GM12878 (cell line): ENCODE data around the gene MATN3. TPM values are rescaled to one million over a fixed set of nuclear protein-coding genes. Genes with fewer than 3 reads are reported as not detected.

Source experiments
- ATAC-seq: fragments of 200-7000 bp; cut with Tn5 transposase; 3 replicates; pipeline ENCODE4 v1.9.1; 2020; ENCODE audit warnings: mild to moderate bottlenecking, moderate library complexity
- BruUV-seq: library from RNA; stranded (reverse); fragments of 400-500 nt; replicated peaks from 2 replicates; lab custom pipeline; 2021; lab: Mats Ljungman, UMichigan
- CTCF ChIA-PET: fragments of 300-600 bp; sonication (Branson Sonifier 250); formaldehyde crosslinking; extraction: SDS; loops from one replicate; lab custom pipeline; 2021; ENCODE audit warnings: inconsistent platforms; lab: Yijun Ruan, JAX
- POLR2A ChIA-PET: fragments of 350-600 bp; formaldehyde crosslinking; extraction: SDS; loops from one replicate; lab custom pipeline; 2021; ENCODE audit warnings: inconsistent platforms; lab: Charles Lee
- RAD21 ChIA-PET: fragments of 300-600 bp; sonication (Branson Sonifier 250); formaldehyde crosslinking; loops from one replicate; lab custom pipeline; 2023; ENCODE audit warnings: antibody characterized with exemption; ENCODE audit not compliant: unreplicated experiment; lab: Charles Lee
- SMC1A ChIA-PET: fragments of 300-600 bp; sonication (Branson Sonifier 250); formaldehyde crosslinking; loops from one replicate; lab custom pipeline; 2023; ENCODE audit not compliant: unreplicated experiment, uncharacterized antibody; lab: Charles Lee
- DNase-seq: peaks from one replicate; pipeline ENCODE4 v3.0.0-alpha.2; 2011; ENCODE audit warnings: low read depth, low spot score
- FAIRE-seq: peaks from 3 replicates; lab custom pipeline; 2011; peaks lifted over from hg19 to GRCh38; lab: Jason Lieb, UNC
- H2AFZ ChIP-seq: 2 replicates; pipeline ENCODE4 v1.6.0; 2011; ENCODE audit warnings: low read depth, low read length, control low read depth; ENCODE audit not compliant: control insufficient read depth
- H3K27ac ChIP-seq: 2 replicates; pipeline ENCODE4 v1.5.1; 2011; ENCODE audit warnings: control low read depth; ENCODE audit not compliant: control insufficient read depth, insufficient read depth
- H3K27me3 ChIP-seq, 2 experiments: replicated peaks in 1 of 2; 2 replicates each; pipeline versions ENCODE4 v1.6.0 to v1.6.1; 2011; ENCODE audit warnings: low read length in 1 of 2; ENCODE audit not compliant: control insufficient read depth in 2 of 2, insufficient read depth in 2 of 2
- H3K36me3 ChIP-seq, 2 experiments: 2 replicates each; pipeline ENCODE4 v1.5.1; 2011; ENCODE audit warnings: low read length in 1 of 2; ENCODE audit not compliant: control insufficient read depth in 2 of 2, insufficient read depth in 2 of 2
- H3K4me1 ChIP-seq: 2 replicates; pipeline ENCODE4 v1.6.1; 2011; ENCODE audit warnings: mild to moderate bottlenecking, low read length, moderate library complexity, mixed read lengths; ENCODE audit not compliant: control insufficient read depth, insufficient read depth
- H3K4me2 ChIP-seq: 2 replicates; pipeline ENCODE4 v1.6.0; 2011; ENCODE audit warnings: control low read depth; ENCODE audit not compliant: control insufficient read depth, insufficient read depth
- H3K4me3 ChIP-seq: fragments of 200-600 bp; sonication (generic); 2 replicates; pipeline ENCODE4 v1.5.1; 2016
- H3K79me2 ChIP-seq: 2 replicates; pipeline ENCODE4 v1.6.0; 2011; ENCODE audit warnings: low read length; ENCODE audit not compliant: control insufficient read depth, insufficient read depth
- H3K9ac ChIP-seq: 2 replicates; pipeline ENCODE4 v1.8.0; 2011; ENCODE audit warnings: low read length, control low read depth, mixed read lengths; ENCODE audit not compliant: control insufficient read depth, insufficient read depth
- H3K9me3 ChIP-seq: replicated peaks from 3 replicates; pipeline ENCODE4 v1.5.1; 2011; ENCODE audit warnings: mild to moderate bottlenecking, low read length; ENCODE audit not compliant: control insufficient read depth, insufficient read depth
- H4K20me1 ChIP-seq: 2 replicates; pipeline ENCODE4 v1.6.0; 2011; ENCODE audit not compliant: control insufficient read depth, insufficient read depth
- EGR1 ChIP-seq, 2 experiments: IDR thresholded peaks; 1 replicate in 1 of 2; 2 replicates in 1 of 2; pipeline ENCODE4 v1.6.1; 2011 to 2012; ENCODE audit warnings: low read depth in 2 of 2, low read length in 2 of 2, borderline replicate concordance in 1 of 2, mild to moderate bottlenecking in 1 of 2, moderate library complexity in 1 of 2
- FOXM1 ChIP-seq: IDR thresholded peaks from 2 replicates; pipeline ENCODE4 v1.6.1; 2012; ENCODE audit warnings: low read depth, mild to moderate bottlenecking, inconsistent platforms, low read length, moderate library complexity
- GATAD2B ChIP-seq: fragments of 450-650 bp; conservative IDR thresholded peaks from 2 replicates; pipeline ENCODE4 v1.6.1; 2017; ENCODE audit warnings: low read depth, mild to moderate bottlenecking, moderate library complexity
- MTA2 ChIP-seq: fragments of 450-650 bp; IDR thresholded peaks from 2 replicates; pipeline ENCODE4 v1.6.1; 2016; ENCODE audit warnings: low read depth, mild to moderate bottlenecking, moderate library complexity
- NFYB ChIP-seq: IDR thresholded peaks from 2 replicates; pipeline ENCODE4 v1.6.1; 2011; ENCODE audit warnings: low read depth, mild to moderate bottlenecking, low read length, improper control_type of control experiment, moderate library complexity; ENCODE audit not compliant: insufficient read depth
- NR2C2 ChIP-seq: IDR thresholded peaks from 2 replicates; pipeline ENCODE4 v1.6.1; 2011; ENCODE audit warnings: borderline replicate concordance, low read depth; ENCODE audit not compliant: control insufficient read depth, insufficient read length
- RB1 ChIP-seq: fragments of 450-650 bp; formaldehyde crosslinking; IDR thresholded peaks from 2 replicates; pipeline ENCODE4 v1.6.1; 2017; ENCODE audit warnings: mild to moderate bottlenecking, borderline replicate concordance
- WGBS: methylation state at CpG from one replicate; pipeline ENCODE4 v1.1.6; 2016; ENCODE audit warnings: low lambda C conversion rate; ENCODE audit not compliant: insufficient replicate concordance, insufficient coverage; ENCODE audit errors: missing lambda C conversion rate; 5-methylcytosine and 5-hydroxymethylcytosine counted together
- in situ Hi-C: fragments of 300-500 bp; cut with MboI; formaldehyde crosslinking; loops from 9 replicates; pipeline ENCODE4 v1.14.3; 2018; ENCODE audit warnings: mixed read lengths
- intact Hi-C: fragments of 100-400 bp; cut with micrococcal nuclease; formaldehyde crosslinking; loops from one replicate; pipeline ENCODE4 v1.14.2; 2022; ENCODE audit not compliant: unreplicated experiment
- polyA plus RNA-seq, 11 experiments: library from polyadenylated mRNA; depleted of rRNA in 4 of 11; unstranded in 6 of 11; stranded (reverse) in 5 of 11; fragments of >200 nt; fragmentation: Nextera tagmentation in 4 of 11; fragmentation: Illumina TruSeq in 1 of 11; extraction: Ambion mirVana in 4 of 11; extraction: Trizol in 1 of 11; gene quantifications; 1 replicate in 1 of 11; 2 replicates in 10 of 11; pipeline versions ENCODE4 v1.2.1 to v1.2.3, GENCODE V29; 2011 to 2016; ENCODE audit warnings: inconsistent platforms in 2 of 11, missing spikeins in 2 of 11, low read depth in 1 of 11
- total RNA-seq, 4 experiments: library from RNA; depleted of rRNA in 3 of 4; stranded (reverse); fragments of >200 nt in 3 of 4; fragmentation: Illumina TruSeq in 1 of 4; extraction: Trizol in 1 of 4; gene quantifications; 2 replicates each; pipeline versions ENCODE4 v1.2.1 to v1.2.3, GENCODE V29; 2013 to 2021

Gene MATN3
- total and polyA plus RNA-seq, 10 of the 15 experiments (the other 5 are each of a cell fraction or from before 2014, with no cell fraction given), result 0.09 TPM; not detected in 9

GRCh38 chr2:20052861-20053281 is 40.4 kb upstream of the MATN3 start:
- ATAC-seq, result no peak

GRCh38 chr2:20052229-20052851 is 39.9 kb upstream of the MATN3 start:
- DNase-seq (no peak), ATAC-seq (no peak), FAIRE-seq (no peak)
- peak overlapping the region; percentile 99 for H3K27ac ChIP-seq
- CTCF ChIA-PET, result interaction anchor here (0.6 to 3.1 kb wide), 3 partner anchors 38 to 239 kb away, joined by 3 to 17 read pairs (median 4); no protein-coding TSS in a partner anchor
- H3K79me2 ChIP-seq, result peaks cover 39% of the 10 kb centered on the region
- BruUV-seq, result TSS peak; percentile 96
- no peaks in the 10 kb centered on the region for H3K9me3 ChIP-seq
- TF ChIP-seq GATAD2B, result 0 out of 2 replicates have a peak, but pooled peaks have one; percentile 43
- 0 out of 2 replicates have a peak, but pooled peaks have one; percentile 32 for TF ChIP-seq RB1
- no peak for TF ChIP-seq FOXM1
- TF ChIP-seq MTA2, result peak; percentile 18; the same call in 1 of the 2 replicates
- no peak for TF ChIP-seq NR2C2
- in situ Hi-C loops (no loop called here), intact Hi-C loops (loop anchor here (5.0 kb wide), 1 partner anchor 150 kb away; the partner anchor contains the start of gene TTC32)
- H2AFZ ChIP-seq, result peak overlapping the region; percentile 100
- WGBS, result 20% methylated on average over 10 of the region's 10 CpGs
- H3K4me3 ChIP-seq, result peak overlapping the region; percentile 80; the same call in 1 of the 2 replicates
- RAD21 ChIA-PET, result interaction anchor here (1.0 to 4.1 kb wide), 4 partner anchors 37 to 173 kb away, joined by 5 to 18 read pairs (median 8); partner anchors contain the start of genes SDC1 and WDR35
- SMC1A ChIA-PET, result interaction anchor here (0.8 to 2.1 kb wide), 7 partner anchors 8 to 236 kb away, joined by 3 to 11 read pairs (median 4); no protein-coding TSS in a partner anchor
- H3K27me3 ChIP-seq, result no peaks in the 10 kb centered on the region; a peak in 1 of 4 replicates
- no peaks in the 10 kb centered on the region for H3K36me3 ChIP-seq
- no peaks in the 10 kb centered on the region for H4K20me1 ChIP-seq
- peak overlapping the region; percentile 26 for H3K4me2 ChIP-seq
- peak overlapping the region; percentile 97 for H3K9ac ChIP-seq
- 0 out of 2 replicates have a peak, but pooled peaks cover 11% of the 10 kb centered on the region for H3K4me1 ChIP-seq
- POLR2A ChIA-PET, result interaction anchor here (0.5 to 4.2 kb wide), 9 partner anchors 8 to 292 kb away, joined by 3 to 17 read pairs (median 4); partner anchors contain the start of genes TTC32 and WDR35

More at GRCh38 chr2:20052861-20053281, 40.4 kb upstream of the MATN3 start:
- no peak overlapping the region for H3K27ac ChIP-seq
- H2AFZ ChIP-seq, result peak overlapping the region; percentile 100; the same call in 1 of the 2 replicates
- BruUV-seq, result no TSS peak
- intact Hi-C loops, result loop anchor here (5.0 kb wide), 1 partner anchor 151 kb away; the partner anchor contains the start of gene TTC32
- no peaks in the 10 kb centered on the region; a peak in 1 of 4 replicates for H3K27me3 ChIP-seq
- POLR2A ChIA-PET, result interaction anchor here (1.5 to 4.2 kb wide), 3 partner anchors 9 to 151 kb away, joined by 3 to 17 read pairs (median 6); partner anchors contain the start of gene TTC32
- no peak overlapping the region for H3K9ac ChIP-seq
- RAD21 ChIA-PET, result interaction anchor here (1.9 to 4.1 kb wide), 2 partner anchors 37 to 172 kb away, joined by 9 to 18 read pairs; partner anchors contain the start of gene SDC1
- H3K79me2 ChIP-seq, result peaks cover 35% of the 10 kb centered on the region
- SMC1A ChIA-PET, result interaction anchor here (1.1 to 2.1 kb wide), 5 partner anchors 9 to 236 kb away, joined by 3 to 11 read pairs (median 5); no protein-coding TSS in a partner anchor
- no peaks in the 10 kb centered on the region for H4K20me1 ChIP-seq
- FAIRE-seq (no peak), DNase-seq (no peak)
- 46% methylated on average over 5 of the region's 5 CpGs for WGBS
- H3K4me3 ChIP-seq, result peak overlapping the region; percentile 80; the same call in 1 of the 2 replicates
- H3K4me1 ChIP-seq, result 0 out of 2 replicates have a peak, but pooled peaks cover 11% of the 10 kb centered on the region
- no peaks in the 10 kb centered on the region for H3K36me3 ChIP-seq
- CTCF ChIA-PET, result interaction anchor here (0.6 to 3.1 kb wide), 3 partner anchors 38 to 239 kb away, joined by 3 to 17 read pairs (median 4); no protein-coding TSS in a partner anchor
- in situ Hi-C loops, result no loop called here
- no peaks in the 10 kb centered on the region for H3K9me3 ChIP-seq
- TF ChIP-seq NFYB (no peak), EGR1 (IDR thresholded peaks at IDR 0.05; ENCODE audit: borderline replicate concordance in 1 of 2, low read depth in 2 of 2, low read length in 2 of 2) (peak in 1 of 2 experiments; percentile 62; a peak in 2 of 3 replicates)
- H3K4me2 ChIP-seq, result peak overlapping the region; percentile 26
